Measurements from ENCODE around the gene ANKRD22.

Gene ANKRD22

DNA sequence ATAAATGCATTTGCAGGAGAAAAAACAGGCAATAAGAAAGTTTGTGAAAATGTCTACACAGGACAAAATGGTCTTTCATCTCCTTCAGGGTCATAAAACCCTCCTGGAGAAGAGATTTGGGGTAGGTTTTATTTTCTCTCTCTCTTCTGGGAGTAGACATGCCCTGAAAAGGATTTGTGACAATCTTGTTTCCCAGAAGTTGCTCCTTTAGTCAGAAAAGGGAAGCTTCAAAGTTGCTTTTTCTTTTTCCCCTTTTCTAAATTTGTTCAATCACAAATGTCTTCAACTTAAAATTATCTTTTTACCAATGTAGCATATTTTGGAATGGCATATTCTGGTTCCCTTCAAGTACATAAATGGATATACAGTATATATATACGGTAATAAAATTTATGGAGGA is 9.4 kb upstream of the ANKRD22 start:
- TF ChIP-seq, protein P1, sequence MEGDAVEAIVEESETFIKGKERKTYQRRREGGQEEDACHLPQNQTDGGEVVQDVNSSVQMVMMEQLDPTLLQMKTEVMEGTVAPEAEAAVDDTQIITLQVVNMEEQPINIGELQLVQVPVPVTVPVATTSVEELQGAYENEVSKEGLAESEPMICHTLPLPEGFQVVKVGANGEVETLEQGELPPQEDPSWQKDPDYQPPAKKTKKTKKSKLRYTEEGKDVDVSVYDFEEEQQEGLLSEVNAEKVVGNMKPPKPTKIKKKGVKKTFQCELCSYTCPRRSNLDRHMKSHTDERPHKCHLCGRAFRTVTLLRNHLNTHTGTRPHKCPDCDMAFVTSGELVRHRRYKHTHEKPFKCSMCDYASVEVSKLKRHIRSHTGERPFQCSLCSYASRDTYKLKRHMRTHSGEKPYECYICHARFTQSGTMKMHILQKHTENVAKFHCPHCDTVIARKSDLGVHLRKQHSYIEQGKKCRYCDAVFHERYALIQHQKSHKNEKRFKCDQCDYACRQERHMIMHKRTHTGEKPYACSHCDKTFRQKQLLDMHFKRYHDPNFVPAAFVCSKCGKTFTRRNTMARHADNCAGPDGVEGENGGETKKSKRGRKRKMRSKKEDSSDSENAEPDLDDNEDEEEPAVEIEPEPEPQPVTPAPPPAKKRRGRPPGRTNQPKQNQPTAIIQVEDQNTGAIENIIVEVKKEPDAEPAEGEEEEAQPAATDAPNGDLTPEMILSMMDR (IDR thresholded peaks at IDR 0.05; ENCODE audit: low read depth, low read length, missing control alignments) = no peak
- DNase-seq (ENCODE audit: extremely low read depth, low read depth) = no peak
- H3K4me3 ChIP-seq (replicated peaks; ENCODE audit: low read depth, low read length) = no peak overlapping the region

DNA sequence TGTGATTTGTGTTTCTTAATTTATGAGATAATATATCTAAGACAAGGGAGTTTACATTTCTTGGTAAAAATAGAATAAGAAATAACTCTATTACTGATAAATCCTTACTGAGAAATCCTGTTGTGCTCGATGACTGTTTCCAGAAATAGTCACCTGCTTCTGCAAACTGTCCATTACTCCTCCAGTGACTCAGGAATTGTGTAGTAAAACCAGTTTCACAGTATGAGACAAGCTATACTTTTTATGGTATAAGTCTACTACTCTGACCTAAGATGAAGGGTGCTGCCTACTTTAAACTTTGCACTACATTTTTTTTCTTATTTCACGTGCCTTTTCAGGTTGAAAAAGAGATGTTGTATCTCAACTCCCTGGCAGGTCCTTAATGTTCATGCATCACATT is 6.8 kb upstream of the ANKRD22 start:
- no peak for DNase-seq (ENCODE audit: extremely low read depth, low read depth)
- TF ChIP-seq, protein P1 (IDR thresholded peaks at IDR 0.05; ENCODE audit: low read depth, low read length, missing control alignments) = no peak
- H3K4me3 ChIP-seq (replicated peaks; ENCODE audit: low read depth, low read length) = no peak overlapping the region

DNA sequence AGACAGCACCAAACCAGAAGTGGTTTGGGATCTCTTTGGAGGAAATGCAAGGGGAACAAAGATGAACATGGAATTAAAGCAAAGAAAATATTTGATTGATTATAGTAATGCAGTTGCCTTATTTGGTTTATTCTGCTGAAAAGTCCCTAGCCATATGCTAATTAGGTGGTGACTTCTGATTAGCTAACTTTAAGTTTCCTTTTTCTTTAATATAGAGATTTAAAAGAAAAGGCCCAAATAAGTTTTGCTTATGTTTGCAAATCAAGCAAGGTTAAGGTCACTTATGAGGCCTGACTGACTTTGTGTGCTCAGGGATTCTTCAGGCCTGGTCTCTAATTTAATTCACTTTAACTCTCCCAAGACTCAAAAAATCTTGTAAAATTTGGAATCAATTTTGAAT is 6.2 kb upstream of the ANKRD22 start:
- DNase-seq (ENCODE audit: extremely low read depth, low read depth) = no peak
- TF ChIP-seq, protein P1 (IDR thresholded peaks at IDR 0.05; ENCODE audit: low read depth, low read length, missing control alignments) = no peak
- H3K4me3 ChIP-seq (replicated peaks; ENCODE audit: low read depth, low read length) = no peak overlapping the region

DNA sequence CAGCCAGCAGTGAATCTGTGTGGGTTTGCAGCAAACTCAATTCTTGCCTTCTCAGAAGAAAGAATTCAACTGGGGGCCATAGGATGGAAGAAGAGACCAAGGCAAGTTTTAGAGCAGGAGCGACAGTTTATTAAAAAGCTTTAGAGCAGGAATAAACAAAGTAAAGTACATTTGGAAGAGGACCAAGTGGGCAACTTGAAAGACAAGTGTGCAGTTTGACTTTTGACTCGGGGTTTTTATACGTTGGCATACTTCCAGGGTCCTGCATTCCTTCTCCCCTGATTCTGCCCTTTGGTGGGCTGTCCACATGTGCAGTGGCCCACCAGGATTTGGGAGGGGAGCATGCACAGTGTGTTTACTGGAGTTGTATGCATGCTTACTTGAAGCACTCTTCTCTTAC is 3.0 kb upstream of the ANKRD22 start:
- DNase-seq (ENCODE audit: extremely low read depth, low read depth) = no peak
- H3K4me3 ChIP-seq (replicated peaks; ENCODE audit: low read depth, low read length) = no peak overlapping the region
- TF ChIP-seq, protein P1 (IDR thresholded peaks at IDR 0.05; ENCODE audit: low read depth, low read length, missing control alignments) = no peak

DNA sequence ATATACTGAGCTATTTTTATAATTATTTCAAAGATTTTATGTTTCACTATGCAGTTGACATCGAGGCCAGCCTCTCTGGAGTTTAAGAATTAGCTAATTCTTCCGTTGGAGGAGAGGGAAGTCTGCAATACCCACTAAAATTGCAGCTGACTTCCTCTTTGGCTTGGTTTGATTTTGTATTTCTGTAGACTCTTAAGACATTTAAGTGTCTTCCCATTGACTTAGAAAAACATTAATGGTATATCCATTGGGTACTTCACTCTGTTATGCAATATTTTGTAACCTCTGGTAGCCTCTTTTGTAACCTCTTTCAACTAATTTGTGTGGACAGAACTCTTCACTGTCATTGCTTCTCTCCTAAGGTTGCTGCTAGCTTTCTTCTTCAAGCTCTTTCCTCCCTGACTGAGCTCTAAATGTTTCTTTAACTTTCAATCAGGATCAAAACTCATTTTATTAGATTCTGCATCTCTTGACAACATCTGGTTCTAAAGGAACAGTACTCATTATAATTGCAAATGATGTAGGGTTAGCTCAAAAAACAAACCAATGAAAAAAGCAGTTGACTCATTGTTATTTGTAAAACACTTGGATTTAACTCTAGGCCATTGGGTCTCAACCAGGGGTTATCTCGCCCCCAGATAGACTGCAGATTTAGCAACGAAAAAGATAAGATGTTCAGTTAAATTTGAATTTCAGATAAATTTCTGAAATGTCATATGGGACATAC is 1.7 kb upstream of the ANKRD22 start:
- no peak overlapping the region for H3K4me3 ChIP-seq (replicated peaks; ENCODE audit: low read depth, low read length)
- DNase-seq (ENCODE audit: extremely low read depth, low read depth) = no peak
- TF ChIP-seq, protein P1 (IDR thresholded peaks at IDR 0.05; ENCODE audit: low read depth, low read length, missing control alignments) = no peak

DNA sequence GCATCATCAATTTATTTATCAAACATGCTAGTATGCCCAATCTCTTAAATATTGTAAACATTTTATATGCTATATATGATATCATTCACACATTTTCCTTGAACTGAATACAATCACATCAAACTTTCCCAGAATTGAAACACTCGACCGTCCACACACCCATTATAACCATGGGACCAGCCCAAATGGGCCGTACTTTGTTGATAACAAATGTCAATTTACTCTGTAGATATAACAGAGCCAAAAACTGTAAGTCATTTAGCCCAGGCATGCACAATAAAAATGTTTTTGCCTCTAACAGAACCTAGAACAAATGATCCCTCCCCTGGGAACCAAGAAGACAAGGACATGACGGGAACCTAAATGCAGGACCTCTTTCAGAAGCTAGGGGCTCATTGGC is 683 bp upstream of the ANKRD22 start:
- no peak overlapping the region for H3K4me3 ChIP-seq (replicated peaks; ENCODE audit: low read depth, low read length)
- TF ChIP-seq, protein P1 (IDR thresholded peaks at IDR 0.05; ENCODE audit: low read depth, low read length, missing control alignments) = no peak
- DNase-seq (ENCODE audit: extremely low read depth, low read depth) = no peak

DNA sequence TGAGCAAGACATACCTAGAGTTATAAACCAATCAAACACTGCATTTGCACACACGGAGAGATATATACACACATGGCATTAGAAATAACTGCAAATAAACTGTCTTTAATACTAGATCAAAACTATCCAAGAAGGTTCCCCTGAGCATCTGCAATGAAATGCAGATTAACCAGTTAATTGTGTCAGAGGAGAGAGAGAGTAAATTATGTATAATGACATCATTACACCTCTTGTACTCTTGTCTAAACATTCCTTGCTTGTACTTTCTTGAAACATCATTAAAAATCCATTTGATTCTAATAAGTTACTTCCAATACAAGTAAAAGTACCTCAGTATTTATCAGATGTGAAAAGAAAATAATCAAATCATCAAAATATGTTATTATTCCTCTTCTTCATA is 932 bp downstream of the ANKRD22 start:
- no peak for DNase-seq (ENCODE audit: extremely low read depth, low read depth)
- no peak overlapping the region for H3K4me3 ChIP-seq (replicated peaks; ENCODE audit: low read depth, low read length)

More for the DNA sequence above, 932 bp downstream of the ANKRD22 start:
- TF ChIP-seq, protein P1 (IDR thresholded peaks at IDR 0.05; ENCODE audit: low read depth, low read length, missing control alignments) = no peak
